Vagina (tissue), 2 donors: ENCODE measurements around the gene NCAPD3.

Experiments
- CTCF ChIP-seq, 3 experiments: fragments of 450-650 bp in 2 of 3; fragments of 200-600 bp in 1 of 3; sonication (generic) in 1 of 3; IDR thresholded peaks; one replicate each; pipeline ENCODE4 v1.5.1; 2017 to 2019; ENCODE audit warnings: antibody characterized with exemption in 3 of 3, mild to moderate bottlenecking in 2 of 3, moderate library complexity in 2 of 3
- POLR2A ChIP-seq, 2 donors: fragments of 450-650 bp; IDR thresholded peaks; one replicate each; pipeline ENCODE4 v1.6.1; 2017; ENCODE audit warnings: antibody characterized with exemption in 2 of 2, mild to moderate bottlenecking in 2 of 2, moderate library complexity in 2 of 2
- POLR2AphosphoS5 ChIP-seq, 2 donors: sonication (generic); formaldehyde crosslinking; IDR thresholded peaks; one replicate each; pipeline ENCODE4 v1.9.0; 2017; ENCODE audit warnings: antibody characterized with exemption in 2 of 2, mild to moderate bottlenecking in 2 of 2, low read depth in 1 of 2; ENCODE audit not compliant: insufficient read depth in 1 of 2

- no peak for TF ChIP-seq CTCF (IDR thresholded peaks at IDR 0.05)
- TF ChIP-seq POLR2AphosphoS5 (IDR thresholded peaks at IDR 0.05; ENCODE audit: insufficient read depth in 1 of 2, low read depth in 1 of 2) = no peak
- TF ChIP-seq POLR2A (IDR thresholded peaks at IDR 0.05) = no peak
Measured at GRCh38 chr11:134159652-134160051, 64.1 kb downstream of the NCAPD3 start.
